ENCODE measurements around the gene MYADML2. TPM values are rescaled to one million over a fixed set of nuclear protein-coding genes. Genes with fewer than 3 reads are reported as not detected.
"Not testable (repeated sequence)": the region's sequence is repeated elsewhere in the genome, so short reads cannot be mapped to it uniquely, and the experiment has no call there.

The MYADML2 gene
- total RNA-seq, 1 donor from 2014 or later, result 0.16 TPM

DNA sequence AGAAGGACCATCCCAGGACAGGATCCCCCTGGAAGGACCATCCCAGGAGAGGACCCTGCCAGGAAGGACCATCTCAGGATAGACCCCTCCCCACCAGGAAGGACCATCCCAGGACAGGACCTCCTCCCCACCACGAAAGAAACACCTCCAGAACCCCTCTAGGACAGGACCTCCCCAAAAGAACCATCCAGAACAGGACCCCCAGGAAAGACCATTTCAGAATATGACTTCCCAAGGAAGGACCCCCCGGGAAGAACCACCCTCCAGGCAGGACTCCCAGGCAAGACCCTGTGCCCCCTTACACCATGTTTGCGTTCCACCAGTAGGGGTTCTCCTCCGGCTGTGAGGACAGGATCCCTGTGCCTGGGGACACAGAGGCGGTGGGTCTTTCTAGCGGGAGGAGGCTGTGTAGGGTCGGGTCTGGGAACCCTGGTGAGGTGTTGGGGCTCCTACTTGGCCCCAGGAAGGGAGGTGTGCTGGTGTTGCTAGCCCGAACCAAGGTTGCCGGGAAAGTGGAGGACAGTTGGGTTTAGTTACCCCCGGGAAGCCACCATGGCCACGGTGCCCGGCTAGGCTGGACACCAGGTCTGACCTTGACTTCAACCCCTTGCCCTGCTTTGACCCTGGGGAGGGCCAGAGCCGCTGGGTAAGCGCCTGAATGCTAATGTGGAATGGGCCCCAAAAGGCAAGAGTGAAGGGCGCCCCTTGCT lies 11.8 kb upstream of the MYADML2 start:
- no peak for DNase-seq

DNA sequence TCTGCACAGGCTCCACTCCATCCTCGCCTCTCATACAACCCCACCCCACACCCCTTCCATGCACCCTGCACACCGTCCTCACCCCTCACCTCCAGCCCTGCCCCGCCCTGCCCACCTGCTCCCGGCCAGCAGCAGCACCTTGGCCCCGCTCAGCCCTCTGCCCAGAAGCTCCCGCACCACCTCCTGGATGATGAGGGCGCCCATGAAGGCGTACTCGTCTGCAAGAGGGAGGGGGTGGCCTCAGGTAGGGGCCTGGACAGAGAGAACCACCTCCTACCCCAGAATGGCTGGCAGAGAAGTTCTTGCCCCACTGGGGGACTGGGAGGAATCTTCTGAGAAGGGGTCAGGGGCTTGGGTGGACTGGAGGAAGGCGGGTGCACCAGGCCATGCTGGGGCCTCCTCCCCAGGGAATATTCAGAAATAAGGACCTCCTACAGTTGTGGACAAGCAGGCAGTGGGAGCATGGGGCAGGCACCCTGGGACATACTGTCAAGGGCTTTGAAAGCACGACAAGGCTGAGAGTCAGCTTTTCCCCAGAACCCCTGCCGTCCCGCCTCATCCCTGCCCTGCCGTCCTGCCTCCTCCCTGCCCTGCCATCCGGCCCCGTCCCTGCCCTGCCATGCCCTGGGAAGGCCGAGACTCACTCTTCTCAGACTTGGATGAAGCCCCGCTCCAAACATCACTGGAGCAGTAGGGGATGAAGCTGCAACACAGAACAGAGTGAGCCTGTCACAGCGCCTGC lies 10.8 kb upstream of the MYADML2 start:
- DNase-seq, result no peak

DNA sequence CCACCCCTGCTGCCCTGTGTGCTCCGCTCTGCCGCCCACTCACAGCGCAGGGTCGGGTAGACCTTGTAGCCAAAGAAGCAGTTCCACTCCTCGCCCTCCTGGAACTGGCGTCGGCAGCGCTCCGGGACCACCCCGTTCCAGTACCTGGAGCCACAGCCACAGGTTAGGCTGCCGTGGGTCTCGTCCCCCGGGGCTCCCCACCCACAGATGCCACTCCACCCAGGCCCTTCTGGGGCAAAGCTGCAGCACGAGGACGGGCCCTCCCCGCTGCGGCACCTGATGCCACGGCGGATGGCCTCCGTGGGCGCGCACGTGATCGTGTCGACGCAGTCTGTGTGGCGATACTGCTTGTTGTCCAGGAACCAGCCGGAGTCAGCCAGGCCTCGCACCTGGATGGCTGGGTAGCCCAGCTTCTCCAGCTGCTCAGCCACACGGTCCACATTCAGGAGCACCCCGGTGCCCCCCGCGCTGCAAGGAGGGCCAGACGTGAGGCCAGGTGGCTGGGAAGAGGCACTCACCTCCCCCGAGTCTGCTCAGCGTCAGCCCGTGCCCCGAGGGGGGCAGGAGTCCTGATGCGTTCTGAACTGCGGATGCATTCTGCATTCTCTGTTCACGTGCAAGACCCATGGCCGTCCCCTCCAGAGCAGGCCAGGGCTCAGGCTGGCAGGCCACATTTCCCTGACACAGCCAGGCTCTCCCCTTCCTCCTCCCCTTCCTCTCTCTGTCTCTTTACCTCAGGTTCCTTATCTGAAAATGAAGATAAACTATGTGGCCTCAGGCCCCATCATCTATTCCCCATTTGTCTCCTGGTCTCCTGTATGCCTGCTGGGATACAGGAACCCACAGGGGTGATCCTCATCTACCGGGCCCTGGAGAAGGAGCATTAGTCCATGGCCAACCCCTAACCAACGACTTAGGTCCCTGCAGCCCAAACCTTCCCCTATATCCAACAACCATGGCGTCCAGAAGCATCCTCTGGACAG lies 9.9 kb upstream of the MYADML2 start:
- DNase-seq, result no peak

DNA sequence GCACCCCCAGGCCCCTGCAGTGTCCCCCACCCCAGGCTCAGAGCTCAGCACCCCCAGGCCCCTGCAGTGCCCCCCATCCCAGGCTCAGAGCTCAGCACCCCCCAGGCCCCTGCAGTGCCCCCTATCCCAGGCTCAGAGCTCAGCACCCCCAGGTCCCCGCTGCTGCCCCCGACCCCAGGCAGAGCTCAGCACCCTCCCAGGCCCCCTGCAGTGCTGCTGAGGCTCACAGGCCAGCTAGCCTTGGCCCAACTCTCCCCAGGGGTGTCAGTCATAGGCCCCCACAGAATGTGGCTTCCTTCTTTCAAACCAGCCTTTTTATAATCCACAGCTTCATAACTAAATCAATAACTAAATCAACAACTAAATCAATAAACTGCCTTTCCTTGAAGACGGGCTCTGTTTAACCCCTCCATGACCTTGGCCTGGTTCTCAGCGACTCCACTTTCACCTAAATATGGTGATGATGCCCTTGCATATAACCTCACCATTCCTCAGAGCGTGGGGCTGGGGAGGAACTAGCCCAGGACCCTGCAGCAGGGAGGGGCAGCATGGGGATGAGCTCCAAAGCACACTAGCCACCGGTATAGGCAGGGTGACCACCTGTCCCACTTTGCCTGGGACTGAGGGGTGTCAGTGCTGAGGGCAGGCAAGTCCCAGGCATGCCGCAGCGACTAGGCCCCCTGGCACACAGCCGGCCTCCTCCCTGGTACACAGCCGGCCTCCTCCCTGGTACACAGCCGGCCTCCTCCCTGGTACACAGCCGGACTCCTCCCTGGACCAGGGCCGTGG lies 8.9 kb upstream of the MYADML2 start:
- no peak for DNase-seq

DNA sequence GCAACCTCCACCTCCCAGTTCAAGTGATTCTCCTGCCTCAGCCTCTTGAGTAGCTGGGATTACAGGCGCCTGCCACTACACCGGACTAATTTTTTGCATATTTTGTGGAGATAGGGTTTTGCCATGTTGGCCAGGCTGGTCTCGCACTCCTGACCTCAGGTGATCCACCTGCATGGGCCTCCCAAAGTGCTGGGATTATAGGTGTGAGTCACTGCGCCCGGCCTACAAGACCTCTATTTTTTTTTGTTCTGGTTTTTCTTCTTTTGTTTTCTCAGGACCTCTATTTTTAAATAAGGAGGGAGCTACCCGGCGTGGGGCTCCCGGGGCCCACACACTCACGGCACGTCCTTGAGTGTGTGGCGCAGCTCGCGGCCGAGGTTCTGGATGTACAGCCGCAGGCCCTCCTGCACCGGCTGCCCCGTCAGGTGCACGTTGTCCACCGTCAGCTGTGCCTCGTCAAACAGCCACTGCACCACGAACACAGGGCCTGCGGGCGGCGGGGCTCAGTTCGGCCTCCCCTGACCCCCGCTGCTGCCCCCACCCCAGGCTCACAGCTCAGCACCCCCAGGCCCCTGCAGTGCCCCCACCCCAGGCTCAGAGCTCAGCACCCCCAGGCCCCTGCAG lies 8.1 kb upstream of the MYADML2 start:
- no peak for DNase-seq

DNA sequence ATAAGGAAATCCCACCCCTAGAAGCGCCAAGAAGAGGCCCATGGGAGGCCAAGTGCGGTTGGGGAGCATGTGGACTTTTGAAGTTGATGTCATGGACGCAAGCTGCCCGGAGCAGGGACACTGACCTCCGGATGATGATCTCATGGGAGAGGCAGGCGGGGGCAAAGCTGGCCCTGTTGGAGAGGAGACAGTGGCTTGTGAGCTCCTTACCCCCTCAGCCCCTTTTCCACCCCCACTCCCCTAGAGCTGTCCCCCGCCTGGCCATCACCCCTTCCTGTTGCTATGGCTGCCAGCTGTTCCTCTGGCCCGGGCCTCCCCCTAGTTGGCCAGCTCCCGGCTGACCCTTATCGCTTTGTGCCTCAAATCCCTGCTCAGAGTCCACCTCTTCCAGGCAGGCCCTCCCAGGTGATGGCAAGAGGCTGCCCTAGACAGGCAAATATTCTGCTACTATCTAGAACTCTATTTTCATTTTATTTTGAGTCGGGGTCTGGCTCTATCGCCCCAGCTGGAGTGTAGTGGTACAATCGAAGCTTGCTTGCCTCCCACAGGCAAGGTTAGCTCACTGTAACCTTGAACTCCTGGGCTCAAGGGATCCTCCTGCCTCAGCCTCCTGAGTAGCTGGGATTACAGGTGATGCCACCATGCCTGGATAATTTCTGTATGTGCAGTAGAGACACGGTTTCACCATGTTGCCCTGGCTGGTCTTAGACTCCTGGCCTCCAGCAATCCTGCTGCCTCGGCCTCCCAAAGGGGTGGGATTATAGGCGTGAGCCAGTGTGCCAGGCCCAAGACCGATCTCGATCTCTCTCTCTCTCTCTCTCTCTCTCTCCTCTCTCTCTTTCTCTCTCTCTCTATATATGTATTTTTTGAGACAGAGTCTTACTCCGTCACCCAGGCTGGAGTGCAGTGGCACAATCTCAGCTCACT lies 7.4 kb upstream of the MYADML2 start:
- no peak for DNase-seq

DNA sequence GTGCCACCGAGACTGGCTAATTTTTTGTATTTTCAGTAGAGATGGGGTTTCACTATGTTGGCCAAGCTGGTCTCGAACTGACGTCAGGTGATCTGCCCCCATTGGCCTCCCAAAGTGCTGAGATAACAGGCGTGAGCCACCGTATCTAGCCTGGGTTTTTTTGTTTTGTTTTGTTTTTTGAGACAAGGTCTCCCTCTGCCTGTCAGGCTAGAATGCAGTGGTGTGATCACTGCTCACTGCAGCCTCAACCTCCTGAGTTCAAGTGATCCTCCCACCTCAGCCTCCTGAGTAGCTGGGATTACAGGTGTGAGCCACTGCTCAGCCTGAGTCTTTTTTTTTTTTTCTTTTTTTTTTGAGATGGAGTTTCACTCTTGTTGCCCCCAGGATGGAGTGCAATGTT lies 6.4 kb upstream of the MYADML2 start:
- not testable (repeated sequence) for DNase-seq

DNA sequence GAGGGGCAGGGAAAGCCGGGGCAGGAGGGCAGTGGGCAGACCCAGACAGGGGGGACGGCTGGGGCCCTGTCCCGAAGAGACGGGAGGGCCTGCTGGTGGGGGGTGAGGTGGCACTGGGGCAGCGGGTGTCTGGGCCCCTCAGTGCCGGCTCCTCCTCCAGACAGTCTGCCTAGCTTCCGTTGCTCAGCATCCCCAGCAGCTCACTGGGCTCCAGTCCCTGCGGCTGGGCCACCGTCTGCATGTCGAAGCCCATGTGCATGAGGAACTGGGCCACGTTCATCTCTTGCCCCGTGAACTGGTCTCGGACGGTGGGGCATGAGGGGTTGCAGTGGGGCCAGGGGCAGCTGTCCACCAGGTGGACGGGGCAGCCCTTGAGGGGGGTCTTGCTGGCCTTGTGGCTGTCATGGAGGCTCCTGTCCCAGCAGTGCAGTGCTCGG lies 5.8 kb upstream of the MYADML2 start:
- DNase-seq, result no peak

DNA sequence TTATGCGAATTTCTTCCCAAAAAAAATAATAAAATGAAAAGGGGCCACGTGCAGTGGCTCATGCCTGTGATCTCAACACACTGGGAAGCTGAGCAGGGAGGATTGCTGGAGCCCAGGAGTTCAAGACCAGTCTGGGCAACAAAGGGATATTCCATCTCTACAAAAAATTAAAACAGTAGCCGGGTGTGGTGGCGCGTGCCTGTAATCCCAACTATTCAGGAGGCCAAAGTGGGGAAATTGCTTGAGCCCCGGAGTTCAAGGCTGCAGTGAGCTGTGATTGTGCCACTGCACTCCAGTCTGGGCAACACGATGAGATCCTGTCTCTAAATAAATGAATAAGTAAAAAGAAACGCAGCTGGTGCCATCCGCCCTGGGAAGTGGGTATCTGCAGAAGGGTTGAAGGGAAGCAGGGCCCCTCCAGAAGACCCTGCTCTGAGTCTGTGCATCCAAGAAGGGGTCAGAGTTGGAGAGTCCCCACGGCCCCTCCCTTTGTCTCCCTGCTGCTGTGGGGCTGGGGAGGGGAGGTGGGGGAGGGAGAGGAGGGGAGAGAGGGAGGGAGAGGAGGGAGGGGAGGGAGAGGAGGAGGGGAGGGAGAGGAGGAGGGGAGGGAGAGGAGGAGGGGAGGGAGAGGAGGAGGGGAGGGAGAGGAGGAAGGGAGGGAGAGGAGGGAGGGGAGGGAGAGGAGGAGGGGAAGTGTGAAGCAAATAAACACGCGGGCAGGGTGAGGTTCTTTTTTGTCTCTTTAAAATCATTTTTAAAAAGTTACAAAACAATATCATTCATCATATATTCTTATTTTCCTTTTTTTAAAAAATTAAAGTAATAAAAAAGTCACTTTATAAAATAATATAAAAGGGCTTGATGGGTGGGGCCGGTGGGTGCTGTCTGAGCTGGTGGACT lies 5.0 kb upstream of the MYADML2 start:
- no peak for DNase-seq

DNA sequence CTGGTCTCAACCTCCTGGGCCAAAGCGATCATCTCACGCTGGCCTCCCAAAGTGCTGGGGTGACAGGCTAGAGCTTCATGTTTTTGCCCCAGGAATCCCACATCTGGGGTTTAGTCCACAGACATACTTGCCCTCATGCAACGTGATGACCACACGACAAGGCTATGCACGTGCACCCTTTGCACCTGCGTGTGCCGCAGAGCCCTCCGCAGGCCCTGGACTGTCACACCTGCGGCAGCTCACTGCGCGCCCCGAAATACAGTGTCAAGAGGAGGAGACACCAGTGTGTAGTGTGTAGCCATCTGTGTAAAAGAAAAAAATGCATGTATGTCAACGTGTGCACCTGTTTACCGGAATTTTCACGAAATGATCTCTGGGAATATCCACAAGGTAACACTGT lies 3.5 kb upstream of the MYADML2 start:
- no peak for DNase-seq

DNA sequence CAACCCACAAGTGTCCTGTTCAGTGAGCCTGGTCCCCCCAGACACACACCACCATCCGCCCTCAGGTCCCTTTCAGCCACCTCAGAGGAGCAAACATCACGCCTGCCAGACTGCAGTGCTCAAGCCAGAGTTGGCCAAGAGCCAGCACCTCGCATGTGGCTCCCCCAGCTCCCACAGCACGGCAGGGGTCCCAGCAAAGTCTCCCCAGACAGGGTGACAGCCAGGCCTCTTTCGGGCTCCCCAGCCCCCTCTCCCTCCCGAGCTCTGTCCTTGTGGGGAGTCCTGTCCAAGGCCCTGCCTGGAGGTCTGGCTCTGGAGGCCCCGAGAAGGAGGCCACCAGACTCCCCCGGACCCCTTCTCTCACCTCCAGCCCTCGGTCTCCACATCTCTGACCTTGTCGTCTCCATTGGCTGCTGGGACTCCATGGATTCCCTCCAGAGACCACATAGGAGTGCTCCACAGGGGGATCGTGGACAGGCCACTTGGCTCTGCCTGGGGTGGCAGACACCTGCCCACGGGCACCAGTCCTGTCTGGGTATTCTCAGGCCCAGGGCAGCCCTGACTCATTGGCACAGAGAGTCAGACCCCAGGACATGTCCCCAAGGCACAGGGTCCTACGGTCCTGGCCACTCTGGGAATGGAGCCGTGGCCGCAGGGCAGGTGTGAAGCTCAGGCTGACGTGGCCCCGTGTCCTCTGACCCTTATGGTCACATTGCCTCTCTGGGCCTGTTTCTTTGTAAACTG lies 1.8 kb upstream of the MYADML2 start:
- DNase-seq, result no peak

DNA sequence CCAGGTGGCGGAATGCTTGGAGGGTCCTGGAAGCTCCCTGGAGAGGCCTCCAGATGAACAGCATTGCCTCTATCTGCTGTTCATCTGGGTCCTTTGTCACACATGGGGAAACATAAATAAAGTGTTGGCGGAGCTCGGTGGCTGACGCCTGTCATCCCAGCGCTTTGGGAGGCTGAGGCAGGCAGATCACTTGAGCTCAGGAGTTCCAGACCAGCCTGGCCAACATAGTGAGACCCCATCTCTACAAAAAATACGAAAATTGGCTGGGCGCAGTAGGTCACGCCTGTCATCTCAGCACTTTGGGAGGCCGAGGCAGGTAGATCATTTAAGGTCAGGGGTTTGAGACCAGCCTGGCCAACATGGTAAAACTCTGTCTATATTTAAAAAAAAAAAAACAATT lies 2.2 kb downstream of the MYADML2 start:
- DNase-seq, result no peak

DNA sequence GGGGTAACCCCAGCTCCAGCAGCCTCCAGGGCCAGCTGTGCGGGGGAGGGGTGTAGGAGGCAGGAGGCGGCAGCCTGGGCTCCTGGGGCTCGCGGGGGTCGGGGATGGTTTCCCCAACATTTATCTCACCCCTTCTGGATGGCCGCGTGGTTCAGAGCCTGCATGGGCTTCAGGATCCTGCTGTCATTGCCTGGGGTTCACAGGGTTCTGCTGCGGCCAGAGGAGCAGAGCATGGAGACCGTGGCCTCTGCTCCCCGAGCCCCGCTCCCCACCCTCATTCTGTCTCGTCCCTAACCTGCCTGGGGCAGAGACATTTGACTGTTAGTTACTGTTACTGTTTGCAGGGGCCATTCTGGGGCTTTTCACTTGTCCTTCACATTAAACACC lies 4.9 kb downstream of the MYADML2 start:
- DNase-seq, result no peak

DNA sequence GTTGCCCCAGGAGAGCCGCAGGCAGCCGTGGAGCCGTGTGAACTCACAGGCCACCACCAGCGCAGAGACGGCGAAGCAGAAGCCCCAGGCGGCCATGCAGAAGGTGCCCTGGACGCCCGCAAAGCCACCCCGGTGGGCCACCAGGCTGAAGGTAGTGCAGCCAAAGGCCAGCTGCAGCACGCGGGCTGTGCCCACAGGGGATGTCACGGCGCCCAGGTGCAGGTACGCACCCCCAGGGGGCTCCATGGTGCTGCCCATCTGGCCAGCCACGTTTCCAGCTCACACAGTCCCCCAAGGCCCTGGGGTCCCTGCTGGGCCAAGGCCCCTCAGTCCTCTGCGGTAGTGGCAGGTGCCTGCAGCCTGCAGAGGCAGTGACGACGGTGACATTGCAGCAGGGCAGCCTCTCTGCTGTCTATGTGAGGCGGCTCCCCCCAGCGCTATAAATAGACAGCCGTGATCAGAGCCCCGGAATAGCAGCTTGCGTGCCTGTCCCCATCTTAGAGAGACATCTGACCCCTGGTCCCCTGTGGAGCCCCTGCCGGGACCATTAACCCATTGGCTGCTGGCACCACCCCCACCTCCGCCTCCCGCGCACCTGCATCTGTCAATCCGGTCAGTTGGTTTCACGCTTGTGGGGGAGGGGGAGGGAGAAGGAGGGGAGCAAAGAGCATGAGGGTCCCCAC lies 5.4 kb downstream of the MYADML2 start:
- DNase-seq, result no peak

DNA sequence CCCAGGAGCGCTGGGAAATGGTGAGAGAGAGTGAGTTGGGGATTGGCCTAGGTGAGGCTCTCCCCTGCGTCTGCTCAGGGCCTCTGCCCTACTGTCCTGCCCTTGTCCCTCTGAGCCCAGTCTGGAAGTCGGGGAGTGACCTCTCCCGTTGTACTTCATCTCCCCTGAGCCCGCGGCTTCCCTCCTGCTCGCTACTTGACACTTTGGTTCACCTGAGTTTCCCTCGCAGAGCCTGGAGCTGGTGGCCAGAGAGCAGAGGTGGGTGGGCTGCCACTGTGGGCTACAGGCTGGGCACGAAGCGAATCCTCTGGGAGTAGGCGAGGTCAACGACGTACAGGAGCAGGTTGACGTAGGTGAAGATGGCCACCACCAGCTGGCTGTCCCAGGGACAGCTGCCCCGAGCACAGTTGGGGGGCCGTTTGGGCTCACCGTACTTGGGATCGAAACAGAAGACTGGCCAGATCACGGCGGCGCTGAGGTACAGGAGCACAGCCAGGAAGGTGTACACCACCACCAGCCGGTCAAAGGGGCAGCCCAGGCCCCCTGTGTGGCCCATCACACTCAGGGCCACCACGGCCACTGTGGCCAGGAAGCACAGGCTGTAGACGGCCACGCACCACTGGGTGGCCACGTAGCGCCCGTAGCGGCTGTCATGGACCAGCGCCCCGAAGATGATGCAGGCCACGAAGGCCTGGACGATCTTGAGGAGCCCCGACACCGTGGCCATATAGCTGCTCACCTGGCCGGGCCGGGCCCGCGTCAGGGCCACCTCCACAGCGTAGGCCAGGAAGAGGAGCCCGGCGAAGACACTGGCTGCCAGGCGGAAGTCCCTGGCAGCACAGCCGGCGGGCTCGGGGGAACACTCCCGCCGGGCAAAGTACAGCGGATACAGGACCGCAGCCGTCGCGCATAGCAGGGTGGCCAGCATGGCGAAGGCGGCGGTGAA lies 6.2 kb downstream of the MYADML2 start:
- no peak for DNase-seq

DNA sequence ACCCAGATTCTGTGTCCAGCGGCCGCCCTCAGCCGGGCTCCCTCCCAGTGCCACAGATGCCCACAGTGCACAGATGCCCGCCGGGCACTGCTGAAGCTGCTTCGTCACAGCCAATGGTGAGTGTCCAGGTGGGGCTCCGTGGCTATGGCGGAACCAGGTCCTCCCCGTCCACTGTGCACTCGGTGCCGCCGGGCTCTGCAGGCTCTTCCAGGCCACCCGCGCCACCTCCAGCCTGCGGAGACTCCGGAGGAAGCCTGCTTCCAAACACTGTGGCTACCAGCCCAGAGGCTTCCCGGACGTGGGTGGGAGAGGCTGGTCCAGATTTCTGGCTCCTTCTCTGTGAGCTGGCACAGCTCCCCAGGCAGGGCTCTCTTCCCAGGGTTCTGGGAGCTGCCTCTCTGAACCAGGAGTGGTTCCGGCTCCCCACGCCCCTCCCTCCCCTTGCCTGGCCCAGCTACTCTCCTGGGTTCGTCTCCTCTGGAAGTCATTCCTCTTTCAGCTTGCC lies 7.1 kb downstream of the MYADML2 start:
- peak; percentile 79 for DNase-seq

DNA sequence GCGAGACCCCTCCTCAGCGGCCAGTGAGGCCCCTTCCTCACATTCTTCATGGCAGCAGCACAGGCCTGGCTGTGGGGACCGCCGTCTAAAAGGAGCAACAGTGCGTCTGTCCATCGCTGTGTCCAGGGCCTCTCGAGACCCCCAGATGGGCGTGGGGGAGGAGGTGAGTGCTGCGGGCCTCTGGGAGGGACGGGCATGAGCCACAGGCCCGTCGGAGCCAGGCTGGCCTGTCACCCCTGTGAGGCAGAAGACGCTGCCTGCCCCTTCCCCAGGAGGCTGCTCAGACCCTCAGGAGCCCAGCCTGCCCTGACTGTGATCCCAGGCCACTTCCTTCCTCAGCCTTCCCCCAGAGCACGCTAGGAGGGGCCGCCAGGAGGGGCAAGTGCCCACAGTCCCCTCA lies 7.8 kb downstream of the MYADML2 start:
- DNase-seq, result no peak
